SK-N-SH (cell line): ENCODE data around the gene SNX21. TPM values are rescaled to one million over a fixed set of nuclear protein-coding genes. Genes with fewer than 3 reads are reported as not detected.
"Not testable (repeated sequence)": the region's sequence is repeated elsewhere in the genome, so short reads cannot be mapped to it uniquely, and the experiment has no call there.

Source experiments
- CTCF ChIA-PET: fragments of 300-600, 350-600 bp; formaldehyde crosslinking; extraction: SDS; loops from one replicate; lab custom pipeline; 2021; lab: Yijun Ruan, JAX
- POLR2A ChIA-PET: fragments of 350-600 bp; sonication (Branson Sonifier 250); formaldehyde crosslinking; extraction: SDS; loops from one replicate; lab custom pipeline; 2020; ENCODE audit warnings: antibody characterized with exemption, inconsistent platforms; lab: Yijun Ruan, JAX
- DNase-seq: peaks from one replicate; pipeline ENCODE4 v3.0.0; 2012
- H2AFZ ChIP-seq: fragments of 200-600 bp; sonication (generic); 2 replicates; pipeline ENCODE4 v1.8.1; 2016; ENCODE audit warnings: antibody characterized with exemption, mild to moderate bottlenecking, low read depth
- H3F3A ChIP-seq: fragments of 200-600 bp; sonication (generic); replicated peaks from 2 replicates; pipeline ENCODE3; 2016; ENCODE audit warnings: antibody characterized with exemption, mild to moderate bottlenecking; ENCODE audit not compliant: insufficient read depth
- H3K27ac ChIP-seq, 2 experiments: fragments of 200-500 bp in 1 of 2; fragments of 200-600 bp in 1 of 2; sonication (Bioruptor generic) in 1 of 2; sonication (generic), shearing (Covaris generic) in 1 of 2; 2 replicates each; pipeline versions ENCODE4 v1.5.1 to v1.6.1; 2014 to 2016; ENCODE audit warnings: low read depth in 2 of 2, inconsistent platforms in 1 of 2, low read length in 1 of 2, mild to moderate bottlenecking in 1 of 2, mixed read lengths in 1 of 2
- H3K27me3 ChIP-seq: fragments of 200-600 bp; sonication (generic), shearing (Covaris generic); 2 replicates; pipeline ENCODE4 v1.6.1; 2016; ENCODE audit warnings: mixed run types; ENCODE audit not compliant: insufficient read depth
- H3K36me3 ChIP-seq, 2 experiments: fragments of 200-500 bp in 1 of 2; fragments of 200-600 bp in 1 of 2; sonication (Bioruptor generic) in 1 of 2; sonication (generic) in 1 of 2; replicated peaks in 1 of 2; 2 replicates each; pipeline versions ENCODE3 to v1.5.1; 2014 to 2016; ENCODE audit warnings: low read length in 1 of 2, mild to moderate bottlenecking in 1 of 2; ENCODE audit not compliant: insufficient read depth in 2 of 2, control insufficient read depth in 1 of 2
- H3K4me1 ChIP-seq, 2 experiments: fragments of 200-500 bp in 1 of 2; fragments of 200-600 bp in 1 of 2; sonication (Bioruptor generic) in 1 of 2; sonication (generic), shearing (Covaris generic) in 1 of 2; 2 replicates each; pipeline versions ENCODE4 v1.5.1 to v1.6.1; 2014 to 2016; ENCODE audit warnings: low read depth in 1 of 2, low read length in 1 of 2, mixed run types in 1 of 2; ENCODE audit not compliant: insufficient read depth in 2 of 2, control insufficient read depth in 1 of 2
- H3K4me2 ChIP-seq: fragments of 200-600 bp; sonication (generic), shearing (Covaris generic); 2 replicates; pipeline ENCODE4 v1.6.1; 2017; ENCODE audit warnings: mixed run types
- H3K4me3 ChIP-seq, 2 experiments: fragments of 200-500 bp in 1 of 2; fragments of 200-600 bp in 1 of 2; sonication (Bioruptor generic) in 1 of 2; sonication (generic), shearing (Covaris generic) in 1 of 2; 2 replicates each; pipeline versions ENCODE4 v1.5.1 to v1.8.1; 2014 to 2016; ENCODE audit warnings: low read depth in 2 of 2, inconsistent platforms in 1 of 2, low read length in 1 of 2, mild to moderate bottlenecking in 1 of 2, mixed read lengths in 1 of 2, moderate library complexity in 1 of 2
- H3K79me2 ChIP-seq: fragments of 200-600 bp; sonication (generic); 2 replicates; pipeline ENCODE4 v1.8.1; 2017; ENCODE audit warnings: mild to moderate bottlenecking; ENCODE audit not compliant: insufficient read depth
- H3K9ac ChIP-seq: fragments of 200-600 bp; sonication (generic); 2 replicates; pipeline ENCODE4 v1.6.1; 2017; ENCODE audit warnings: mixed run types
- H3K9me2 ChIP-seq: fragments of 200-600 bp; sonication (generic); 2 replicates; pipeline ENCODE4 v1.6.1; 2017; ENCODE audit warnings: mixed run types
- H3K9me3 ChIP-seq: fragments of 200-600 bp; sonication (generic); 2 replicates; pipeline ENCODE4 v1.6.1; 2017; ENCODE audit warnings: mixed run types, mild to moderate bottlenecking, moderate library complexity
- H4K20me1 ChIP-seq: fragments of 200-600 bp; sonication (generic); 2 replicates; pipeline ENCODE4 v1.6.1; 2017; ENCODE audit warnings: mild to moderate bottlenecking, mixed run types; ENCODE audit not compliant: insufficient read depth
- JUND ChIP-seq: IDR thresholded peaks from 2 replicates; pipeline ENCODE4 v1.4.0; 2012
- MEF2A ChIP-seq: IDR thresholded peaks from 2 replicates; pipeline ENCODE4 v1.4.0; 2012; ENCODE audit warnings: low read depth, borderline replicate concordance
- NFIC ChIP-seq: IDR thresholded peaks from 2 replicates; pipeline ENCODE4 v1.4.0; 2012; ENCODE audit warnings: borderline replicate concordance
- RAD21 ChIP-seq: IDR thresholded peaks from 2 replicates; pipeline ENCODE4 v1.6.1; 2012; ENCODE audit warnings: mild to moderate bottlenecking, low read length
- TAF1 ChIP-seq: IDR thresholded peaks from 2 replicates; pipeline ENCODE4 v1.6.1; 2012; ENCODE audit warnings: low read depth, mild to moderate bottlenecking, low read length, moderate library complexity, borderline replicate concordance
- YY1 ChIP-seq: IDR thresholded peaks from 2 replicates; pipeline ENCODE4 v1.4.0; 2012; ENCODE audit warnings: low read depth, mild to moderate bottlenecking
- WGBS: methylation state at CpG from one replicate; pipeline ENCODE4 v1.1.6; 2017; ENCODE audit warnings: low lambda C conversion rate; 5-methylcytosine and 5-hydroxymethylcytosine counted together
- polyA plus RNA-seq, 3 experiments: library from polyadenylated mRNA; depleted of rRNA; stranded (reverse); fragments of >200 nt; gene quantifications; 2 replicates each; pipeline ENCODE4 v1.2.3, GENCODE V29; 2012

Gene SNX21
- polyA plus RNA-seq, 1 of the 3 experiments (the other 2 are of a cell fraction), result 22.1 TPM

- Histone ChIP-seq H3K9ac (no peak overlapping the region), H3K36me3 (no peaks in the 10 kb centered on the region), H3K4me3 (no peak overlapping the region), H3K27ac (no peak overlapping the region), H3K79me2 (no peaks in the 10 kb centered on the region), H3K27me3 (no peaks in the 10 kb centered on the region), H3K9me2 (no peaks in the 10 kb centered on the region), H3K4me2 (no peak overlapping the region), H3F3A (peaks cover 5% of the 10 kb centered on the region), H4K20me1 (no peaks in the 10 kb centered on the region), H2AFZ (no peak overlapping the region), H3K4me1 (peaks cover under 1 to 9% of the 10 kb centered on the region in 2 experiments; a peak in 3 of 4 replicates), H3K9me3 (no peaks in the 10 kb centered on the region)
- ChIA-PET CTCF (no interaction called here), POLR2A (no interaction called here)
- DNase-seq, result no peak
- 71% methylated on average over 4 of the region's 6 CpGs for WGBS
- TF ChIP-seq YY1 (no peak), MEF2A (no peak)
Measured at GRCh38 chr20:45827712-45828111, 5.9 kb upstream of the SNX21 start.

GRCh38 chr20:45828589-45828988 lies 5.0 kb upstream of the SNX21 start:
- Histone ChIP-seq H3K36me3 (no peaks in the 10 kb centered on the region), H3K9ac (no peak overlapping the region), H3K9me2 (no peaks in the 10 kb centered on the region), H3K4me2 (no peak overlapping the region), H3K4me3 (no peak overlapping the region), H3K9me3 (no peaks in the 10 kb centered on the region), H3K27ac (no peak overlapping the region), H2AFZ (no peak overlapping the region), H3F3A (peaks cover 12% of the 10 kb centered on the region), H4K20me1 (no peaks in the 10 kb centered on the region), H3K27me3 (no peaks in the 10 kb centered on the region), H3K4me1 (peaks cover 7 to 16% of the 10 kb centered on the region in 2 experiments; a peak in 3 of 4 replicates)
- WGBS, result 81% methylated on average over 2 of the region's 2 CpGs
- no peak for DNase-seq
- no peak for TF ChIP-seq JUND
- TF ChIP-seq TAF1, result no peak
- no peak for TF ChIP-seq MEF2A
- TF ChIP-seq RAD21, result no peak
- TF ChIP-seq NFIC, result no peak
- TF ChIP-seq, all 33 proteins: peak for 0
- POLR2A ChIA-PET, result no interaction called here
- no peaks in the 10 kb centered on the region for H3K79me2 ChIP-seq
- CTCF ChIA-PET, result no interaction called here

- Histone ChIP-seq H3F3A (peaks cover 15% of the 10 kb centered on the region), H3K4me1 (peaks cover 12 to 16% of the 10 kb centered on the region in 2 experiments; a peak in 3 of 4 replicates), H3K79me2 (peaks cover 10% of the 10 kb centered on the region; the same call in 1 of the 2 replicates)
- DNase-seq, H3K9me2 ChIP-seq, H3K4me2 ChIP-seq, H3K4me3 ChIP-seq, H3K27ac ChIP-seq, H3K36me3 ChIP-seq, H3K9me3 ChIP-seq, POLR2A ChIA-PET, H3K9ac ChIP-seq, H3K27me3 ChIP-seq, H4K20me1 ChIP-seq, H2AFZ ChIP-seq: not testable (repeated sequence)
- CTCF ChIA-PET, result interaction anchor here (1.1 kb wide), 1 partner anchor 13 kb away, joined by 6 read pairs; no protein-coding TSS in a partner anchor
- 88% methylated on average over 3 of the region's 4 CpGs for WGBS
Measured at GRCh38 chr20:45829673-45830106, 3.9 kb upstream of the SNX21 start.
